Mesenchymal stem cell (in vitro differentiated cells and primary cell): ENCODE data around the gene BAHCC1.

Experiments
- DNase-seq: peaks from one replicate; pipeline ENCODE4 v3.0.0-alpha.2; 2013
- H2AFZ ChIP-seq: one replicate; pipeline ENCODE4 v1.6.1; 2013; ENCODE audit warnings: low read depth, mild to moderate bottlenecking, control low read depth, inconsistent platforms, low read length, moderate library complexity
- H2AK5ac ChIP-seq: 2 replicates; pipeline ENCODE4 v1.6.1; 2013; ENCODE audit warnings: low read length, moderate library complexity, mild to moderate bottlenecking, inconsistent platforms; ENCODE audit not compliant: severe bottlenecking
- H2BK120ac ChIP-seq: one replicate; pipeline ENCODE4 v1.6.1; 2013; ENCODE audit warnings: low read depth, mild to moderate bottlenecking, inconsistent platforms, low read length, moderate library complexity
- H2BK12ac ChIP-seq, 2 experiments: one replicate each; pipeline ENCODE4 v1.6.1; 2013; ENCODE audit warnings: inconsistent platforms in 2 of 2, low read length in 2 of 2, mild to moderate bottlenecking in 2 of 2, moderate library complexity in 2 of 2, control low read depth in 1 of 2
- H2BK15ac ChIP-seq: one replicate; pipeline ENCODE4 v1.6.1; 2013; ENCODE audit warnings: mild to moderate bottlenecking, low read depth, inconsistent platforms; ENCODE audit not compliant: poor library complexity, severe bottlenecking
- H2BK5ac ChIP-seq: 2 replicates; pipeline ENCODE4 v1.6.1; 2013; ENCODE audit warnings: low read depth, mild to moderate bottlenecking, low read length, control low read depth, inconsistent platforms; ENCODE audit not compliant: poor library complexity, severe bottlenecking
- H3K14ac ChIP-seq, 2 experiments: one replicate each; pipeline ENCODE4 v1.6.1; 2013; ENCODE audit warnings: inconsistent platforms in 2 of 2, low read length in 2 of 2, control low read depth in 1 of 2, mild to moderate bottlenecking in 1 of 2, moderate library complexity in 1 of 2
- H3K18ac ChIP-seq, 2 experiments: one replicate each; pipeline ENCODE4 v1.6.1; 2013; ENCODE audit warnings: inconsistent platforms in 2 of 2, low read length in 2 of 2, control low read depth in 1 of 2, low read depth in 1 of 2, mild to moderate bottlenecking in 1 of 2
- H3K23ac ChIP-seq, 2 experiments: one replicate each; pipeline ENCODE4 v1.6.1; 2013; ENCODE audit warnings: inconsistent platforms in 2 of 2, low read length in 2 of 2, mild to moderate bottlenecking in 2 of 2, moderate library complexity in 2 of 2, control low read depth in 1 of 2
- H3K27ac ChIP-seq: 2 replicates; pipeline ENCODE4 v1.5.1; 2013; ENCODE audit warnings: mild to moderate bottlenecking, moderate library complexity, low read length, control low read depth, inconsistent platforms; ENCODE audit not compliant: poor library complexity, severe bottlenecking
- H3K27me3 ChIP-seq, 2 experiments: 2 replicates each; pipeline versions ENCODE4 v1.6.1 to v1.7.0; 2013; ENCODE audit warnings: low read length in 2 of 2, mild to moderate bottlenecking in 2 of 2, moderate library complexity in 2 of 2, control low read depth in 1 of 2, inconsistent platforms in 1 of 2; ENCODE audit not compliant: control insufficient read depth in 1 of 2, insufficient read depth in 1 of 2
- H3K36me3 ChIP-seq, 2 experiments: 2 replicates each; pipeline versions ENCODE4 v1.6.1 to v1.7.0; 2013; ENCODE audit warnings: low read length in 2 of 2, control low read depth in 1 of 2, inconsistent platforms in 1 of 2, low read depth in 1 of 2, mild to moderate bottlenecking in 1 of 2; ENCODE audit not compliant: insufficient read depth in 2 of 2, control insufficient read depth in 1 of 2
- H3K4ac ChIP-seq, 2 experiments: one replicate each; pipeline ENCODE4 v1.6.1; 2013; ENCODE audit warnings: inconsistent platforms in 2 of 2, low read length in 2 of 2, mild to moderate bottlenecking in 2 of 2, moderate library complexity in 2 of 2, control low read depth in 1 of 2, low read depth in 1 of 2
- H3K4me1 ChIP-seq: 2 replicates; pipeline ENCODE4 v1.6.1; 2013; ENCODE audit warnings: low read depth, low read length, control low read depth; ENCODE audit not compliant: control insufficient read depth, insufficient read depth
- H3K4me2 ChIP-seq: 2 replicates; pipeline ENCODE4 v1.6.1; 2013; ENCODE audit warnings: low read length, mild to moderate bottlenecking, inconsistent platforms; ENCODE audit not compliant: poor library complexity, severe bottlenecking
- H3K4me3 ChIP-seq, 2 experiments: 2 replicates each; pipeline versions ENCODE4 v1.5.1 to v1.7.0; 2013; ENCODE audit warnings: low read length in 2 of 2, mild to moderate bottlenecking in 2 of 2, control low read depth in 1 of 2, low read depth in 1 of 2; ENCODE audit not compliant: insufficient read depth in 1 of 2
- H3K79me1 ChIP-seq: replicated peaks from 2 replicates; pipeline ENCODE4 v1.6.1; 2013; ENCODE audit warnings: mild to moderate bottlenecking, control low read depth, low read length, inconsistent platforms; ENCODE audit not compliant: poor library complexity, severe bottlenecking
- H3K9ac ChIP-seq: 2 replicates; pipeline ENCODE4 v1.7.0; 2013; ENCODE audit warnings: mild to moderate bottlenecking, low read length, moderate library complexity
- H3K9me3 ChIP-seq: 2 replicates; pipeline ENCODE4 v1.7.0; 2013; ENCODE audit warnings: mild to moderate bottlenecking, low read length; ENCODE audit not compliant: control insufficient read depth
- H4K8ac ChIP-seq: one replicate; pipeline ENCODE4 v1.6.1; 2013; ENCODE audit warnings: inconsistent platforms, mild to moderate bottlenecking, low read length, moderate library complexity
- H4K91ac ChIP-seq: one replicate; pipeline ENCODE4 v1.6.1; 2013; ENCODE audit warnings: mild to moderate bottlenecking, low read length, inconsistent platforms
- WGBS: methylation state at CpG from one replicate; pipeline ENCODE4 v1.1.7; 2013; ENCODE audit warnings: mixed read lengths; 5-methylcytosine and 5-hydroxymethylcytosine counted together

Gene BAHCC1

GRCh38 chr17:81484195-81484979 is 89.1 kb downstream of the BAHCC1 start:
- Histone ChIP-seq H3K9ac (peak overlapping the region; percentile 65), H3K27ac (no peak overlapping the region), H2BK15ac (peak overlapping the region; percentile 2), H3K4me1 (peaks cover 62% of the 10 kb centered on the region), H3K27me3 (peaks cover 0 to 12% of the 10 kb centered on the region in 2 experiments), H3K9me3 (no peaks in the 10 kb centered on the region), H3K4ac (peak overlapping the region; percentile 7 to 86), H2BK120ac (peak overlapping the region; percentile 35), H2AK5ac (no peak overlapping the region), H3K18ac (peak overlapping the region; percentile 50 to 91), H2BK12ac (peak overlapping the region in 1 of 2 experiments; percentile 95), H3K36me3 (no peaks in the 10 kb centered on the region), H4K8ac (peak overlapping the region; percentile 83), H4K91ac (peak overlapping the region; percentile 75), H3K4me2 (peak overlapping the region; percentile 93), H3K79me1 (peaks cover 2% of the 10 kb centered on the region), H2BK5ac (peak overlapping the region; percentile 49), H3K4me3 (peak overlapping the region; percentile 45 to 72), H3K23ac (peak overlapping the region in 1 of 2 experiments; percentile 70), H2AFZ (peak overlapping the region; percentile 90), H3K14ac (peak overlapping the region in 1 of 2 experiments; percentile 0)
- WGBS: 12% methylated on average over 48 of the region's 60 CpGs
- DNase-seq: peak; percentile 71

DNA sequence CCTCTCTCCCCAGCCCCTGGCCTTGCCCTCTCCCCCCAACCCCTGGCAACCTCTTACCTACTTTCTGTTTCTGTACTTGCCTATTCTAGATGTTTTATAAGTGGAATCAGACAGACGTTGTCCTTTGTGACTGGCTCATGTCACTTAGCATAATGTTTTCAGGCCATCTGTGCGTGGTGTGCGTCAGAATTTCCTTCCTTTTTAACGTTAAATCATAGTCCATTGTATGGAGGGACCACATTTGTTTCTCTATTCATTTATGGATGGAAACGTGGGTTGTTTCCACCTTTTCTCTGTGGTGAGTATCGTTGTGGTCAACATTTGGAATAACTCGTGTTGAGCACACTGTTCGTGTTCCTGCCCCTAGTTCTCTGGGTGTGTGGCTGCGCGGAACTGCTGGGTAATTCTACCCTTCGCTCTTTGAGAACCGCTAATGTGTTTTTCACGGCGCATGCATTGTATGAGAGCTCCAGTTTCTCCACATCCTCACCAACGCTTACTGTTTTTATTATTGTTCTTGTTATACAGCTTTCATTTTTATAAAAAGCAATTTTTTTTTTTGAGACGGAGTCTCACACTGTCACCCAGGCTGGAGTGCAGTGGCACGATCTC is 91.0 kb downstream of the BAHCC1 start:
- H2BK15ac ChIP-seq: no peak overlapping the region
- H3K4me2 ChIP-seq: no peak overlapping the region
- H2AK5ac ChIP-seq: no peak overlapping the region
- H2AFZ ChIP-seq: no peak overlapping the region
- no peak overlapping the region for H3K14ac ChIP-seq
- DNase-seq: no peak
- H2BK120ac ChIP-seq: no peak overlapping the region
- H3K9me3 ChIP-seq: no peaks in the 10 kb centered on the region
- 66% methylated on average over 14 of the region's 17 CpGs for WGBS
- peaks cover 0 to 28% of the 10 kb centered on the region in 2 experiments for H3K27me3 ChIP-seq
- H3K4me3 ChIP-seq: no peak overlapping the region
- no peak overlapping the region for H3K27ac ChIP-seq
- no peak overlapping the region for H2BK12ac ChIP-seq
- H2BK5ac ChIP-seq: no peak overlapping the region
- peaks cover 63% of the 10 kb centered on the region for H3K4me1 ChIP-seq
- no peak overlapping the region for H3K18ac ChIP-seq
- no peak overlapping the region for H4K8ac ChIP-seq
- H3K9ac ChIP-seq: no peak overlapping the region
- H3K36me3 ChIP-seq: no peaks in the 10 kb centered on the region
- H3K4ac ChIP-seq: no peak overlapping the region
- no peak overlapping the region for H4K91ac ChIP-seq
- H3K79me1 ChIP-seq: peaks cover 2% of the 10 kb centered on the region
- H3K23ac ChIP-seq: no peak overlapping the region

DNA sequence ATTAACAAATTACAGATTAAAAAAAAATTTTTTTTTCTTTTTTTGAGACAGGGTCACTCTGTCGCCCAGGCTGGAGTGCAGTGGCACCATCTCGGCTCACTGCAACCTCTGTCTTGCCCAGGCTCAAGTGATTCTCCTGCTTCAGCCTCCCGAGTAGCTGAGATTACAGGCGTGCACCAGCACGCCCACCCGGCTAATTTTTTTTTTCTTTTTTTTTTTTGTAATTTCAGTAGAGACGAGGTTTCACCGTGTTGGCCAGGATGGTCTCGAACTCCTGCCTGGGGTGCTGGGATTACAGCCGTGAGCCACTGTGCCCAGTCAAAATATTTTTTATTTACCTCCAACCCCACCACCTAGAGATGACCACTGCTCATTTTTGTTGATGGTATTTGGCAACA is 91.8 kb downstream of the BAHCC1 start:
- H3K4me2 ChIP-seq: no peak overlapping the region
- no peak overlapping the region for H2BK5ac ChIP-seq
- H2BK120ac ChIP-seq: no peak overlapping the region
- H3K79me1 ChIP-seq: no peaks in the 10 kb centered on the region
- H2BK15ac ChIP-seq: no peak overlapping the region
- peak overlapping the region in 1 of 2 experiments; percentile 76 for H3K4me3 ChIP-seq
- H2AK5ac ChIP-seq: no peak overlapping the region
- H3K23ac ChIP-seq: no peak overlapping the region
- no peak overlapping the region for H3K18ac ChIP-seq
- H3K27me3 ChIP-seq: peaks cover 3 to 28% of the 10 kb centered on the region in 2 experiments
- WGBS: 93% methylated on average over 7 of the region's 10 CpGs
- peak overlapping the region; percentile 91 for H3K9ac ChIP-seq
- H3K27ac ChIP-seq: no peak overlapping the region
- peak overlapping the region; percentile 88 for H4K8ac ChIP-seq
- H2BK12ac ChIP-seq: peak overlapping the region in 1 of 2 experiments; percentile 83
- H3K36me3 ChIP-seq: no peaks in the 10 kb centered on the region
- H3K4me1 ChIP-seq: peaks cover 57% of the 10 kb centered on the region
- H3K4ac ChIP-seq: peak overlapping the region in 1 of 2 experiments; percentile 82
- H3K14ac ChIP-seq: no peak overlapping the region
- no peaks in the 10 kb centered on the region for H3K9me3 ChIP-seq
- H2AFZ ChIP-seq: peak overlapping the region; percentile 94
- no peak for DNase-seq
- no peak overlapping the region for H4K91ac ChIP-seq
